MM.1S (cell line): ENCODE results near the gene FOXC1.

ENCODE experiments used
- DNase-seq: peaks from one replicate; pipeline ENCODE4 v3.0.0-alpha.2; 2015
- H2AFZ ChIP-seq: fragments of 300-600 bp; sonication (generic); 2 replicates; pipeline ENCODE4 v1.6.0; 2016; ENCODE audit warnings: antibody characterized with exemption, low read length
- H3F3A ChIP-seq: fragments of 300-600 bp; sonication (generic); 2 replicates; pipeline ENCODE4 v1.6.1; 2016; ENCODE audit warnings: mild to moderate bottlenecking, antibody characterized with exemption, low read length, moderate library complexity, mixed read lengths; ENCODE audit not compliant: insufficient read depth
- H3K27ac ChIP-seq: fragments of 300-600 bp; sonication (generic); 2 replicates; pipeline ENCODE4 v1.5.1; 2016; ENCODE audit warnings: mild to moderate bottlenecking, low read length
- H3K27me3 ChIP-seq: fragments of 300-600 bp; sonication (generic); replicated peaks from 2 replicates; pipeline ENCODE4 v1.6.0; 2016; ENCODE audit warnings: low read length; ENCODE audit not compliant: insufficient read depth
- H3K36me3 ChIP-seq: fragments of 300-600 bp; sonication (generic); replicated peaks from 2 replicates; pipeline ENCODE4 v1.6.1; 2016; ENCODE audit warnings: mild to moderate bottlenecking, low read length, mixed read lengths; ENCODE audit not compliant: insufficient read depth
- H3K4me1 ChIP-seq: fragments of 300-600 bp; sonication (generic); 2 replicates; pipeline ENCODE4 v1.6.1; 2016; ENCODE audit warnings: low read length, mixed read lengths
- H3K4me2 ChIP-seq: fragments of 300-600 bp; sonication (generic); 2 replicates; pipeline ENCODE4 v1.6.0; 2016; ENCODE audit warnings: low read depth, low read length
- H3K4me3 ChIP-seq: fragments of 300-600 bp; sonication (generic); 2 replicates; pipeline ENCODE4 v1.5.1; 2016; ENCODE audit warnings: low read length, mixed read lengths
- H3K79me2 ChIP-seq: fragments of 300-600 bp; sonication (generic); 2 replicates; pipeline ENCODE4 v1.6.1; 2016; ENCODE audit warnings: mixed run types, low read length, mixed read lengths
- H3K9ac ChIP-seq: fragments of 300-600 bp; sonication (generic); 2 replicates; pipeline ENCODE4 v1.6.1; 2016; ENCODE audit warnings: low read length, mixed read lengths
- H3K9me2 ChIP-seq: fragments of 300-600 bp; sonication (generic); replicated peaks from 2 replicates; pipeline ENCODE4 v1.6.1; 2016; ENCODE audit warnings: mild to moderate bottlenecking, low read length, mixed read lengths; ENCODE audit not compliant: insufficient read depth
- H3K9me3 ChIP-seq: fragments of 300-600 bp; sonication (generic); replicated peaks from 2 replicates; pipeline ENCODE4 v1.6.1; 2016; ENCODE audit warnings: mild to moderate bottlenecking, low read length, mixed read lengths; ENCODE audit not compliant: insufficient read depth
- H4K20me1 ChIP-seq: fragments of 300-600 bp; sonication (generic); 2 replicates; pipeline ENCODE4 v1.6.1; 2016; ENCODE audit warnings: mild to moderate bottlenecking, low read length, moderate library complexity, mixed read lengths; ENCODE audit not compliant: insufficient read depth
- EZH2 ChIP-seq: fragments of 300-600 bp; sonication (generic); optimal IDR thresholded peaks from 2 replicates; pipeline ENCODE3; 2017; ENCODE audit warnings: low read depth, mild to moderate bottlenecking, antibody characterized with exemption, low read length, mixed read lengths
- EZH2phosphoT487 ChIP-seq: fragments of 300-600 bp; sonication (generic); IDR thresholded peaks from 2 replicates; pipeline ENCODE4 v1.6.1; 2018; ENCODE audit warnings: antibody characterized with exemption, low read length
- TF ChIP-seq, protein P1 (sequence below): fragments of 300-600 bp; sonication (generic); IDR thresholded peaks from 2 replicates; pipeline ENCODE4 v1.5.1; 2016; ENCODE audit warnings: antibody characterized with exemption, low read length, mixed read lengths

Gene FOXC1

DNA sequence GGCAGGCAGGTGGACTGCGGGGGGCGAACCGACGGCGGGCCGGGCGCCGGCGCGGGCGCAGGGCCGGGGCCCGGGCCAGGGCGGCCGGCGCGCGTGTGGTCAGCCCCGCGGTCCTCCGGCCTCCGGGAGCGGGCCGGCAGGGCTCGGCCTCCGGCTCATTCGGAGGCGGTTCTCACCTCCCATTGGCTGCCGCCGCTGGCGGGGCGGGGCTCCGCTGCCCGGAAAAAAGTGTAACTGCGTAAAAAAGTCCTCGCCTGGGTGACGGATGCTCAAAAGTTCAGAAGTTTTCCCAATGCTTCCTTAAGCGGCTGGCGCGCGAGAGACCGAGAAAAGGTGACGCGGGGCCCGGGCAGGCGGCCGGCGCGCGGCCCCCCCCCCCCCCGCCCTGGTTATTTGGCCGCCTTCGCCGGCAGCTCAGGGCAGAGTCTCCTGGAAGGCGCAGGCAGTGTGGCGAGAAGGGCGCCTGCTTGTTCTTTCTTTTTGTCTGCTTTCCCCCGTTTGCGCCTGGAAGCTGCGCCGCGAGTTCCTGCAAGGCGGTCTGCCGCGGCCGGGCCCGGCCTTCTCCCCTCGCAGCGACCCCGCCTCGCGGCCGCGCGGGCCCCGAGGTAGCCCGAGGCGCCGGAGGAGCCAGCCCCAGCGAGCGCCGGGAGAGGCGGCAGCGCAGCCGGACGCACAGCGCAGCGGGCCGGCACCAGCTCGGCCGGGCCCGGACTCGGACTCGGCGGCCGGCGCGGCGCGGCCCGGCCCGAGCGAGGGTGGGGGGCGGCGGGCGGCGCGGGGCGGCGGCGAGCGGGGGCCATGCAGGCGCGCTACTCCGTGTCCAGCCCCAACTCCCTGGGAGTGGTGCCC is at the start of gene FOXC1:
FOXC1 (plus strand) TSS at position 268 of the 849 bp plus-strand sequence; CDS start at position 799, 531 bp downstream.
- TF ChIP-seq EZH2phosphoT487 = no peak
- TF ChIP-seq, protein P1, sequence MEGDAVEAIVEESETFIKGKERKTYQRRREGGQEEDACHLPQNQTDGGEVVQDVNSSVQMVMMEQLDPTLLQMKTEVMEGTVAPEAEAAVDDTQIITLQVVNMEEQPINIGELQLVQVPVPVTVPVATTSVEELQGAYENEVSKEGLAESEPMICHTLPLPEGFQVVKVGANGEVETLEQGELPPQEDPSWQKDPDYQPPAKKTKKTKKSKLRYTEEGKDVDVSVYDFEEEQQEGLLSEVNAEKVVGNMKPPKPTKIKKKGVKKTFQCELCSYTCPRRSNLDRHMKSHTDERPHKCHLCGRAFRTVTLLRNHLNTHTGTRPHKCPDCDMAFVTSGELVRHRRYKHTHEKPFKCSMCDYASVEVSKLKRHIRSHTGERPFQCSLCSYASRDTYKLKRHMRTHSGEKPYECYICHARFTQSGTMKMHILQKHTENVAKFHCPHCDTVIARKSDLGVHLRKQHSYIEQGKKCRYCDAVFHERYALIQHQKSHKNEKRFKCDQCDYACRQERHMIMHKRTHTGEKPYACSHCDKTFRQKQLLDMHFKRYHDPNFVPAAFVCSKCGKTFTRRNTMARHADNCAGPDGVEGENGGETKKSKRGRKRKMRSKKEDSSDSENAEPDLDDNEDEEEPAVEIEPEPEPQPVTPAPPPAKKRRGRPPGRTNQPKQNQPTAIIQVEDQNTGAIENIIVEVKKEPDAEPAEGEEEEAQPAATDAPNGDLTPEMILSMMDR = no peak
- TF ChIP-seq EZH2 = no peak
- no peaks in the 10 kb centered on the region for H3K9me3 ChIP-seq
- H3K79me2 ChIP-seq = no peaks in the 10 kb centered on the region
- no peaks in the 10 kb centered on the region for H3F3A ChIP-seq
- no peaks in the 10 kb centered on the region for H4K20me1 ChIP-seq
- no peak within 1 kb of the TSS for H3K27ac ChIP-seq
- H3K27me3 ChIP-seq = peaks cover 39% of the 10 kb centered on the region
- no peak within 1 kb of the TSS for H2AFZ ChIP-seq
- H3K4me3 ChIP-seq = no peak within 1 kb of the TSS
- H3K4me1 ChIP-seq = no peaks in the 10 kb centered on the region
- peak within 1 kb of the TSS; percentile 49; the same call in 1 of the 2 replicates for H3K4me2 ChIP-seq
- H3K9ac ChIP-seq = no peak within 1 kb of the TSS
- no peaks in the 10 kb centered on the region for H3K36me3 ChIP-seq
- no peaks in the 10 kb centered on the region for H3K9me2 ChIP-seq
- peak; percentile 27 for DNase-seq

DNA sequence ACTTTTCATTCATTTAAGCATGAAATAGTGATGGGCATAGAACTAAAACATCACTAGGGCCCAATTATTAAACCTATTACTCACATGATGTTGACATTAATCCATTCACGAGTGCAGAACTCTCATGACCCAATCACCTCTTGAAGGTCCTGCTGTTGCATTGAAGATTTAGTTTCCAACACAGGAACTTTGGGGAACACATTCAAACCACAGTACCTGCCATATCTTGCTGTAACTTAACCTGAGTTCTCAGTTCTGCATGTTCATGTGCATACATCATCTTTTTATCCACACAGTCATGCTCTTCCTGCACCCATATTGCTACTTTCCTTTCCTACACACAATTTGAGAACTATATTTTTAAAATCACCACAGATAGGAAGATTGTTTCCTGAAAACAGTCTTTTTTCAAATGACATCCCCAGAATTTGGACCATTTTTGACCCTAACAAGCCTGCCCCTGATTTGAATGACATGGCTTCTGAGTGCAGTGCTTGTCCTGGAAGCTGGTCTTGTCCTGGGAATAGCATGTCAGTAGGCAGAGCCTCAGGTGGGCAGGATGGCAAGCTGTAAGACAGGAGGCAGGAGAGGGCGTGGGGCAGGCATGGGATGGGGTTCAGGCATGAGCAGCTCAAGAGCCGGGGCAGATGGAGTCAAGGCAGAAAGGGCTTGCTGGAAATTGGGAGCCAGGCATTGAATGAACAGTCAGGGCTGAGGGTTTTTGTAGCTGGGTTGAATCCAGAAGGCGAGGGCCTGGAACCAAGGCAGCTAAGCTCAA is 49.2 kb upstream of the FOXC1 start:
- Histone ChIP-seq H3K36me3 (no peaks in the 10 kb centered on the region), H3K9me3 (no peaks in the 10 kb centered on the region), H3K9ac (no peak overlapping the region), H2AFZ (no peak overlapping the region), H3K4me1 (no peaks in the 10 kb centered on the region), H3F3A (no peaks in the 10 kb centered on the region), H4K20me1 (no peaks in the 10 kb centered on the region), H3K27me3 (no peaks in the 10 kb centered on the region), H3K79me2 (no peaks in the 10 kb centered on the region), H3K4me3 (no peak overlapping the region), H3K9me2 (no peaks in the 10 kb centered on the region), H3K27ac (no peak overlapping the region), H3K4me2 (no peak overlapping the region)
- TF ChIP-seq EZH2phosphoT487 (no peak), EZH2 (no peak)
- TF ChIP-seq, protein P1 = no peak
- DNase-seq = no peak

DNA sequence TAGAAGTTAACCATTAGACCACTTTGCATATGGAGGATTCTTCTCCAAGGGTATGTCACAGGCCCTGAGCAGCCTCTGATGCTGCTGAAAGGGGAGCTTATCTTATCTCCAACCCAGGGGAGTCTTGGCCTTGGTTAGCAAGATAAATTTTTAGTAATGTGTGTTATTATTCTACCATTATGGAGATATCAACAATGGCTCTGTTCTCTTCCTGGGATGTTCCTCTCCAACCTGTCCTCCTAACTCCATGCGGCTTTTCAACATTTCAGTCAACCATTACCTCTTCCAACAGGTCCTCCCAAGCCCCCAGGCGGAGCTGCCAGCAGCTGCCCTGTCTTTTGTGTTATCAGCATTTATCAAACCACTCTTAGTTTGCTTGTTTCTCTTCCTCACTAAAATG is 48.4 kb upstream of the FOXC1 start:
- H3K9me3 ChIP-seq = no peaks in the 10 kb centered on the region
- no peaks in the 10 kb centered on the region for H4K20me1 ChIP-seq
- no peaks in the 10 kb centered on the region for H3K79me2 ChIP-seq
- H3K27ac ChIP-seq = no peak overlapping the region
- no peak for TF ChIP-seq EZH2phosphoT487
- TF ChIP-seq EZH2 = no peak
- TF ChIP-seq, protein P1 = no peak
- H3K36me3 ChIP-seq = no peaks in the 10 kb centered on the region
- no peaks in the 10 kb centered on the region for H3K9me2 ChIP-seq
- no peak for DNase-seq
- H3K27me3 ChIP-seq = no peaks in the 10 kb centered on the region
- H3K4me2 ChIP-seq = no peak overlapping the region
- no peak overlapping the region for H3K9ac ChIP-seq
- H3K4me1 ChIP-seq = no peaks in the 10 kb centered on the region
- H3K4me3 ChIP-seq = no peak overlapping the region
- no peak overlapping the region for H2AFZ ChIP-seq
- no peaks in the 10 kb centered on the region for H3F3A ChIP-seq
